Stimulated activated CD4-positive, alpha-beta T cell treated with anti-CD3 and anti-CD28 coated beads, Interleukin-2, amount 100 ng/mL, for 4 hours (primary cell): ENCODE measurements around the gene TTLL12.

ENCODE experiments used
- DNase-seq: peaks from one replicate; pipeline ENCODE4 v3.0.0-alpha.2; 2020; ENCODE audit warnings: low read depth

The TTLL12 gene

GRCh38 chr22:43173566-43173965 is 13.4 kb downstream of the TTLL12 start:
- no peak for DNase-seq

GRCh38 chr22:43172191-43172590 is 14.7 kb downstream of the TTLL12 start:
- DNase-seq: no peak

GRCh38 chr22:43171607-43172006 is 15.3 kb downstream of the TTLL12 start:
- DNase-seq: no peak

- no peak for DNase-seq
These were observed 15.9 kb downstream of the TTLL12 start for GRCh38 chr22:43171019-43171491.

- no peak for DNase-seq
These were observed 16.8 kb downstream of the TTLL12 start for GRCh38 chr22:43170131-43170480.

GRCh38 chr22:43169310-43170130 is 17.4 kb downstream of the TTLL12 start:
- no peak for DNase-seq

GRCh38 chr22:43168471-43169309 is 18.2 kb downstream of the TTLL12 start:
- no peak for DNase-seq

- DNase-seq: no peak
These were observed 19.8 kb downstream of the TTLL12 start for GRCh38 chr22:43167001-43167589.

GRCh38 chr22:43166132-43166930 is 20.6 kb downstream of the TTLL12 start:
- DNase-seq: no peak

- DNase-seq: no peak
These were observed 22.3 kb downstream of the TTLL12 start for GRCh38 chr22:43164636-43165035.

- DNase-seq: no peak
These were observed 23.6 kb downstream of the TTLL12 start for GRCh38 chr22:43163241-43163795.

GRCh38 chr22:43162412-43163150 is 24.4 kb downstream of the TTLL12 start:
- DNase-seq: no peak

- DNase-seq: no peak
These were observed 26.3 kb downstream of the TTLL12 start for GRCh38 chr22:43160497-43161126.

GRCh38 chr22:43159484-43160178 is 27.3 kb downstream of the TTLL12 start:
- no peak for DNase-seq

- DNase-seq: no peak
These were observed 28.0 kb downstream of the TTLL12 start for GRCh38 chr22:43158778-43159483.

- DNase-seq: no peak
These were observed 28.9 kb downstream of the TTLL12 start for GRCh38 chr22:43157874-43158546.

- DNase-seq: no peak
These were observed 30.5 kb downstream of the TTLL12 start for GRCh38 chr22:43156413-43156812.

- DNase-seq: no peak
These were observed 31.1 kb downstream of the TTLL12 start for GRCh38 chr22:43155789-43156188.
